Stimulated activated CD8-positive, alpha-beta memory T cell treated with anti-CD3 and anti-CD28 coated beads, Interleukin-2, amount 100 ng/mL, for 1 hour (primary cell): Measurements from ENCODE around the gene RAPGEF4.
"Not testable (repeated sequence)": the region's sequence is repeated elsewhere in the genome, so short reads cannot be mapped to it uniquely, and the experiment has no call there.

ENCODE experiments used
- DNase-seq, 2 donors: peaks; one replicate each; pipeline ENCODE4 v3.0.0-alpha.2; 2020; ENCODE audit warnings: low read depth in 2 of 2

The RAPGEF4 gene

DNA sequence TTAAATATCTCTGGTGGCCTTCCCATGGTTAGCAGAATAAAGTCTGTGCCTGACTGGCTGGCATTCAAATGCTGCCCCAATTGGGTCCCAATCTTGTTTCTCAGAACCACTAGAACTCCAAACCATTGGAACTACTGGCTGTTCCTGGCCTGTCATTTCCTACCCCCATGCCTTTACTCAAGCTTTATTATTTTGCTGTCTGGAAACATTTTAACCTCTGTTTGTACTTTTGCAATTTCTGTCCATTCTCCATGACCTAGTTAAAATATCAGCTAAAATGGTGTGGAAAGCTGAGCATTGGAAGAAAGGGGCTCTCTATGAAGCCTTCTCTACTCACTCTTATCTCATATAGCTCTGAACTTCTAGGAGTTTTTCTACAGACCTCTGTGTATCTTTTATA is 38.7 kb downstream of the RAPGEF4 start:
- no peak for DNase-seq

- DNase-seq, result no peak
Observed at GRCh38 chr2:172775319-172775718, 39.7 kb downstream of the RAPGEF4 start.

GRCh38 chr2:172777431-172777830 is 41.8 kb downstream of the RAPGEF4 start:
- no peak for DNase-seq

DNA sequence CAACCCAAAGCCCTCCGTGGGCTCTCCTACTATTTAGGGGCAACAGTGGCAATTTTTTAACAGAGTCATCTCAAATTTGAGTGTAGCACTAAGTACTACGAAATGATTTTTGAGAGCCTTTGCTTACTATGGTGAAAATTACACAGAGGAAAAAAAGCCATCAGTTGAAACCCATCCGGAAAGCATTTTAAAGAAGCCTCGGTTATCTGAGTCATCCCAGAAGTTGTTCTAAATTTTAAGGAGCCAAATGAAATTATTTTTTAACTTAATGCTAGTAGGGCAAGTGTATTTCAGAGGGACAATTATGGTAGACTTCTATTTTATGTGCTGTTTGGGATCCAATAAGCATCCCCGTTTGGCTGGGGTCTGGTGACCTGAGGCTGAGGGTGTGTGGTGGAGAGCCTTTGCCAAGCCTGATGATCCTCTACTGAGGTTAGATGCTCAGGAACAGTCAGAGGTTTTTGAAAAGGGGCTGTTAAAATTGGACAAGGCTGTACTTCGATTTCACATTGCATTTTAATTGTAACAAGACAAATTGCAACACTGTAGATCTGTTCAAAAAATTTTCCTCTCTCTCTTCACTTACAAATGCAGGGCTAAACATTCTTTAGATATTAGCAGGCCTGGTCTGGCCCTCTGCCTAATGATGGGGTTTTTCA is 47.0 kb downstream of the RAPGEF4 start:
- no peak for DNase-seq

- DNase-seq, result no peak
Observed at GRCh38 chr2:172783165-172783898, 47.7 kb downstream of the RAPGEF4 start.

- no peak for DNase-seq
Observed at GRCh38 chr2:172788871-172789270, 53.2 kb downstream of the RAPGEF4 start.

DNA sequence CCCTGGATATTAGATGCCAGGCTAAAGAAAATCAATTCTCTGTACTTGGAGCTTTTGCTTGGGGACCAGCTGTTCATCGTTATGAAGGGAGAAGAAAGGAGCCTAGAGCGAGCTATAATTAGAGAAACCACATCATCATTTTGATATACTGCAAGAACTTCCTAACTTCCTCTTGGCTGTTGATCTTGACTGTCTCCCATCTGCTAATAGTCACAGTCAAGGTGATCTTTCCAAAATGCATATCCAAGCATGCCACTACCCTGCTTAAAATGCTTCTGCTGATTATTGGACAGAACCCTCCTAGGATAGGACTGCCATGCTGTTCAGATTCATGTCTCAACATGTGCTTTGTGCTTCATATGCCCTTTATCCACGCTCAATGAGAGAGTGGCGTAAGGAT is 54.8 kb downstream of the RAPGEF4 start:
- DNase-seq, result no peak

DNA sequence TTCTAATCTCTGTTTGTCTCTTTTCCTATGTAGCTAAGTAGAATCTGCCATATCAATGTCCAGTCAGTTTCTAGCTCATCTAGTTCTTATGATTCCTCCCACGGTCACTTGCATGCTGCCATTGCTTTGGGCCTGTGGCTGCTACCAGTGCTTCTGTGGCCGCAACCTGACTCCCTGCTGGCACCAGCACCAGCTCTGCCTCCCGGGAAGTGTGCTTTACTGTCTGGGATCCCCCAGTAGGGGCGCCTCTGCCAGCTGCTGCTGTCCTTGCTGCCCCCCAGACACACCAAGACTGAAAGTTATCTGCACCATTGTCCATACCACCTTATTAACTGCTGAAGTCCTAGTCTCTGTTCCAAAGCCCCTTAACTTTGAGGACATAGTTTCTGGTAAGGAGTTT is 56.3 kb downstream of the RAPGEF4 start:
- DNase-seq, result no peak

DNA sequence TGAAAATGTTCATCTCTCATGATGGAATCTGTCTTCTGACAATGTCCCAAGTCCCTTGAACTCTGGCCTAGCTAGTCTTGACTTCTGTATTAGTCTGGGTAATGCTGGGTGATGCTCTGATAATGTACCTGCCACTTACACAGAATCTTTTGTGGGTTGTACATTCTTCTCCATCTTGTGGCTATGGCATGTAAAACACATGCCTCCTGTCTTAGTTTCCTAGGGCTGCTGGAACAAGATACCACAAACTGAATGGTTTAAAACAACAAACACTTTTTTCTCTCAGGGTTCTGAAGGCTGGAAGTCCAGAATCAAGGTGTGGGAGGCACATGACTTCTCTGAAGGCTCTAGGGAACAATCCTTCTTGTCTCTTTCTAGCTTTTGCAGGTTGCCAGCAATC is 57.1 kb downstream of the RAPGEF4 start:
- no peak for DNase-seq

DNA sequence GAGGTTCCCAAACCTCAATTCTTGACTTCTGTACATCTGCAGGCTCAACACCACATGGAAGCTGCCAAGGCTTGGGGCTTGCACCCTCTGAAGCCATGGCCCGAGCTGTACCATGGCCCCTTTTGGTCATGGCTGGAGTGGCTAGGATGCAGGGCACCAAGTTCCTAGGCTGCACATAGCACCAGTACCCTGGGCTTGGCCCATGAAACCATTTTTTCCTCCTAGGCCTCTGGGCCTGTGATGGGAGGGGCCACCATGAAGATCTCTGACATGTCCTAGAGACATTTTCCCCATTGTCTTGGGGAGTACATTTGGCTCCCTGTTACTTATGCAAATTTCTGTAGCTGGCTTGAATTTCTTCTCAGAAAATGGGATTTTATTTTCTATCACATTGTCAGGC is 67.7 kb downstream of the RAPGEF4 start:
- DNase-seq, result not testable (repeated sequence)

- no peak for DNase-seq
Observed at GRCh38 chr2:172804423-172804822, 68.8 kb downstream of the RAPGEF4 start.

GRCh38 chr2:172806493-172806892 is 70.8 kb downstream of the RAPGEF4 start:
- no peak for DNase-seq

- no peak for DNase-seq
Observed at GRCh38 chr2:172806996-172807395, 71.4 kb downstream of the RAPGEF4 start.

GRCh38 chr2:172808156-172808555 is 72.5 kb downstream of the RAPGEF4 start:
- no peak for DNase-seq

- DNase-seq, result no peak
Observed at GRCh38 chr2:172811027-172811426, 75.4 kb downstream of the RAPGEF4 start.

DNA sequence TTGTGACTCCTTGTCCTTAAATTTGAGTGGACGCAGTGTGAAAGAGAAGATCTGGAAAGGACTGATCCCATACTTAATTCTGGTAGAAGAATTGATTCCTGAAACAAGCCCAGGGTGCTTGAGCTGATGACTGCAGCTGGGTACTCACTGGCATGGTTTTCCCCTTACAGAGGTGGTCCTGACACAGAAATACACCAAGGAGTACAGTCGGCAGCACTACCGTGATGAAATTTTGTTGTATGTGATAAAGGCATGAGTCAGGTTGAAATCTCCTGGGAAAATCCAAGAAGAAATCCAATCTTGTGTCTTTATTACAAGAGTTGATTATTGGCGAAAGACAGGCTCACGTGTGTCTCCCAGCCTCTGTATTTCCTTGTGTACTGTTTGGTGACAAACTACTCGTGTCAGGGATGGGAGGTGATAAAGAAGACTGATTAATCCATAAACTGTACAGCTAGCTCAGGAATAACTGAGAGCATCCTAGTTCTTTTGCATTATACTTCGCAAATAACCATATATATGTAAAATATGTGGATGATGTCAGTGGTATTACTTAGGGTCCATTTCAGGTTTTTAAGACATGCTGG is 76.6 kb downstream of the RAPGEF4 start:
- no peak for DNase-seq

DNA sequence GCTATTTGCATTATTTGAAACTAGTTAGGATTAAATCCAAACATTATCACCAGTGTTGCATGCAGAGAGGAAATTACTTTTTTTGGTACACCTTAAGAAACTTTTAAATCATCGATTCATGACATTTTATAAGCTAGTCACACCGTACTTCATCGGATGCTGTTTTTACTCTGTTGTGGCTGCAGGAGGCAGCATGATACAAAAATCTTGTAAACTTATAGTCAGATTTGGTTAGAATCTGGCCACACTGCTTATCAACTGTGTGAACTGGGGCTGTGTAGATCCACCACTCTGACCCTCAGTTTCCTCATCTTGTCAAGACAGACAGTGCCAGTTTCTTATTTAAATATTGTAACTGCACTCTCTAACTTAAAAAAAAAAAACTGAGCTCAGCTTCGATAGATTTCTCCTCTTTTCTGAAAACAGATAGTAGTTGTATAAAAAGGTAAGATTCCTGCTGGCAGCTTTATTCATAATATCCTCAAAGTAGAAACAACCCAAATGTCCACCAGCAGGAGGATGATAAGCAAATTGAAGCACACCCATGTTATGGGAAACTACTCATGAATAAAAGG is 77.8 kb downstream of the RAPGEF4 start:
- DNase-seq, result no peak

- DNase-seq, result no peak
Observed at GRCh38 chr2:172817411-172817810, 81.8 kb downstream of the RAPGEF4 start.

- no peak for DNase-seq
Observed at GRCh38 chr2:172819943-172820342, 84.3 kb downstream of the RAPGEF4 start.

DNA sequence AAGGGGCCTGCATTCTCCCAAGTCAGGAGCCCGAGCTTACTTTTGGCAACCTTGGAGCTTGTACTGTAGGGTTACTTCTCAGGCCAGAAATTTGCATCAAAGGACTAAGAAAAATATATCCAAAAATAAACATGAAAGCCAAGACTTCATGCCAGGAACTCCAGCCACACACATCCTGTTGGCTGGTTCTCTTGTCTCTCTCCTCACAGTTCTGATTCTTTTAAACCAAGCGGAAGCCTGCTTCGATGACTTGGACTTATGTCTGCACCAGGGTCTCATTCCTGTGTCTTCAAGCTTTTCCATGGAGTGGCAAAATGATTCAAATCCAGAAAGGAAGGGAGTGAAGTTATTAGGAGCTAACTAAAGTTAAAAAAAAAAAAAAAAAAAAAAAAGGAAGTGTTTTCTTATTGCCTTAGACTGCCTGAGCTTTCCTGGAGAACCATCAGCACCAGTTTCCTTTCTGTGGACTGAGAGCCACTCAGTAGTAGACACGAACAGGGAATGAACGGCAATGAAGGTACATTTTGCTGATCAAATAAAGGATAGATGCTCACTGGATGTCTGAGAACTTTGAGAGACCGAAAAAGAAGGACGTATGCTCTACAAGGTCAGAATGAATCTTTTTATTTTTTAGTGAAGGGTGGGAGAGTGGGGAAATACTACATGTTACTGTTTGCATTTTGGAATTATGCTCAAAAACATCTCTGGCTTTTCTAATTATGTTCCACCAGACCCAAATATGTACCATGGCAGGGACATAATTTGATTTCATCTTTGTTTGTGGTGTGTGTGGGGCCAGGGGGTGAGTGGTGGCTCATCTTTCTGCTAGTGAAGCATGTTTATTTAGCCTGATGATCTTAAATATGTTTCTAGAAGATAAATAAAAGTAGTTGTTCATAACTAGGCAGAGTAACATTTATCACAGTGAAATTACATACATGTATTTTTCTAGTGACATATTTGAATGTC is 86.0 kb downstream of the RAPGEF4 start:
- no peak for DNase-seq

DNA sequence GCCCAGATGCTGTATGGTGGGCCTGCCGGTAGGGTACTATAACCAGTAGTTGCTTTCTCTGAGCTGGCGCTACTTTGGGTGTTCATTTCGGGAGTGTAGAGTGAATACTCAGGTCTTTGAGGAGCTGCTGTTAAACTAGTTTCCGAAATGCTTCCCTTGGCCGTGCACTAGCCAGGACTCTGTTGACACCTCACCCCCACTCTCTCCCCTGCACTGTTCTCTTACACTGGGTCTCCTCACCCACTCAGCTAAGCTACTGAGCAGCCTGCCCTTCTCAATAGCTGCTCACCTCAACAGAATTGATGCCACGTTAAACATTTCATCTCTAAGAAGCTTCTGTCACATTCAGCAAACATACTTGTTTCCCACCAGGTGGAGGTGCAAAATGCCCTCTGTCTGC is 86.9 kb downstream of the RAPGEF4 start:
- DNase-seq, result no peak
